Kidney glomerular epithelial cell (primary cell): ENCODE results near the gene CYP26C1.
A peak's percentile ranks its signal among the peaks of the same experiment; 100 is the strongest.

Experiments
- DNase-seq: peaks from one replicate; lab custom pipeline; 2025; lab: John Stamatoyannopoulos, UW

The CYP26C1 gene

GRCh38 chr10:93115661-93116383 is 55.2 kb downstream of the CYP26C1 start:
- peak; percentile 1 for DNase-seq
